Progenitor cell of endocrine pancreas (in vitro differentiated cells): ENCODE measurements around the gene PPP1R1C. TPM values are rescaled to one million over a fixed set of nuclear protein-coding genes. Genes with fewer than 3 reads are reported as not detected.

Experiments
- DNase-seq: peaks from one replicate; pipeline ENCODE4 v3.0.0; 2021; ENCODE audit warnings: low spot score; ENCODE audit not compliant: unreplicated experiment
- H3K27ac Mint-ChIP-seq: 2 replicates; pipeline ENCODE4 v1.8.0; 2021; ENCODE audit warnings: mild to moderate bottlenecking, moderate library complexity, mixed read lengths
- H3K27me3 Mint-ChIP-seq: 2 replicates; pipeline ENCODE4 v1.8.0; 2021; ENCODE audit warnings: mixed read lengths
- H3K36me3 Mint-ChIP-seq: 2 replicates; pipeline ENCODE4 v1.8.0; 2022; ENCODE audit warnings: mixed read lengths; ENCODE audit not compliant: insufficient read depth
- H3K4me1 Mint-ChIP-seq: 2 replicates; pipeline ENCODE4 v1.8.0; 2021; ENCODE audit warnings: low read depth, mixed read lengths
- H3K4me3 Mint-ChIP-seq: 2 replicates; pipeline ENCODE4 v1.8.0; 2021; ENCODE audit warnings: low read depth, mild to moderate bottlenecking, moderate library complexity, mixed read lengths
- H3K9me3 Mint-ChIP-seq: 2 replicates; pipeline ENCODE4 v1.8.0; 2021; ENCODE audit warnings: low read depth, mixed read lengths
- CTCF ChIP-seq: fragments of 200-600 bp; sonication (generic); IDR thresholded peaks from one replicate; pipeline ENCODE4 v1.5.0; 2021; ENCODE audit warnings: antibody characterized with exemption, mild to moderate bottlenecking; ENCODE audit not compliant: unreplicated experiment
- total RNA-seq: library from RNA; stranded (reverse); gene quantifications from 2 replicates; pipeline ENCODE4 v1.2.1, GENCODE V29; 2021

Gene PPP1R1C
- total RNA-seq, 1 donor from 2014 or later = 5.6 TPM

GRCh38 chr2:182164686-182165085, 179.0 kb downstream of the PPP1R1C start:
- H3K4me3 Mint-ChIP-seq = no peak overlapping the region
- no peaks in the 10 kb centered on the region for H3K9me3 Mint-ChIP-seq
- no peak overlapping the region for H3K27ac Mint-ChIP-seq
- no peaks in the 10 kb centered on the region for H3K36me3 Mint-ChIP-seq
- H3K4me1 Mint-ChIP-seq = peaks cover 2% of the 10 kb centered on the region
- no peaks in the 10 kb centered on the region for H3K27me3 Mint-ChIP-seq
- TF ChIP-seq CTCF = no peak
- DNase-seq = no peak

- H3K4me3 Mint-ChIP-seq = no peak overlapping the region
- H3K4me1 Mint-ChIP-seq = peaks cover 2% of the 10 kb centered on the region
- H3K27me3 Mint-ChIP-seq = no peaks in the 10 kb centered on the region
- TF ChIP-seq CTCF = no peak
- no peak overlapping the region for H3K27ac Mint-ChIP-seq
- no peaks in the 10 kb centered on the region for H3K9me3 Mint-ChIP-seq
- H3K36me3 Mint-ChIP-seq = no peaks in the 10 kb centered on the region
- DNase-seq = no peak
Observed at GRCh38 chr2:182165202-182165601, 179.5 kb downstream of the PPP1R1C start.

GRCh38 chr2:182166406-182166805, 180.8 kb downstream of the PPP1R1C start:
- no peak for TF ChIP-seq CTCF
- Mint-ChIP-seq H3K27ac (no peak overlapping the region), H3K4me3 (no peak overlapping the region), H3K36me3 (no peaks in the 10 kb centered on the region), H3K27me3 (no peaks in the 10 kb centered on the region), H3K4me1 (peaks cover 2% of the 10 kb centered on the region), H3K9me3 (no peaks in the 10 kb centered on the region)
- no peak for DNase-seq

GRCh38 chr2:182166841-182167240, 181.2 kb downstream of the PPP1R1C start:
- TF ChIP-seq CTCF = no peak

More at GRCh38 chr2:182166841-182167240, 181.2 kb downstream of the PPP1R1C start:
- H3K27ac Mint-ChIP-seq = no peak overlapping the region
- H3K9me3 Mint-ChIP-seq = no peaks in the 10 kb centered on the region
- no peaks in the 10 kb centered on the region for H3K27me3 Mint-ChIP-seq
- H3K4me3 Mint-ChIP-seq = no peak overlapping the region
- H3K4me1 Mint-ChIP-seq = peaks cover 2% of the 10 kb centered on the region
- DNase-seq = no peak
- no peaks in the 10 kb centered on the region for H3K36me3 Mint-ChIP-seq

Other genes starting within 250 kb of the PPP1R1C start
- gene ITPRID2, start 94.1 kb upstream of the PPP1R1C start, total RNA-seq = 64.4 and 69.7 TPM in 2 replicates